ENCODE measurements around the gene RASGRP4. TPM values are rescaled to one million over a fixed set of nuclear protein-coding genes. Genes with fewer than 3 reads are reported as not detected.

Gene RASGRP4
- total RNA-seq, 2 experiments from 2014 or later, result 0.22 to 0.23 TPM

GRCh38 chr19:38391911-38392464 lies 34.0 kb downstream of the RASGRP4 start:
- no peak overlapping the region for H3K27ac Mint-ChIP-seq
- H3K27me3 Mint-ChIP-seq, result peaks cover 41% of the 10 kb centered on the region
- no peak for DNase-seq
- H3K4me1 Mint-ChIP-seq, result peaks cover 27% of the 10 kb centered on the region
- no peaks in the 10 kb centered on the region for H3K9me3 Mint-ChIP-seq
- no peak overlapping the region for H3K4me3 Mint-ChIP-seq
- H3K36me3 Mint-ChIP-seq, result peaks cover 5% of the 10 kb centered on the region

DNA sequence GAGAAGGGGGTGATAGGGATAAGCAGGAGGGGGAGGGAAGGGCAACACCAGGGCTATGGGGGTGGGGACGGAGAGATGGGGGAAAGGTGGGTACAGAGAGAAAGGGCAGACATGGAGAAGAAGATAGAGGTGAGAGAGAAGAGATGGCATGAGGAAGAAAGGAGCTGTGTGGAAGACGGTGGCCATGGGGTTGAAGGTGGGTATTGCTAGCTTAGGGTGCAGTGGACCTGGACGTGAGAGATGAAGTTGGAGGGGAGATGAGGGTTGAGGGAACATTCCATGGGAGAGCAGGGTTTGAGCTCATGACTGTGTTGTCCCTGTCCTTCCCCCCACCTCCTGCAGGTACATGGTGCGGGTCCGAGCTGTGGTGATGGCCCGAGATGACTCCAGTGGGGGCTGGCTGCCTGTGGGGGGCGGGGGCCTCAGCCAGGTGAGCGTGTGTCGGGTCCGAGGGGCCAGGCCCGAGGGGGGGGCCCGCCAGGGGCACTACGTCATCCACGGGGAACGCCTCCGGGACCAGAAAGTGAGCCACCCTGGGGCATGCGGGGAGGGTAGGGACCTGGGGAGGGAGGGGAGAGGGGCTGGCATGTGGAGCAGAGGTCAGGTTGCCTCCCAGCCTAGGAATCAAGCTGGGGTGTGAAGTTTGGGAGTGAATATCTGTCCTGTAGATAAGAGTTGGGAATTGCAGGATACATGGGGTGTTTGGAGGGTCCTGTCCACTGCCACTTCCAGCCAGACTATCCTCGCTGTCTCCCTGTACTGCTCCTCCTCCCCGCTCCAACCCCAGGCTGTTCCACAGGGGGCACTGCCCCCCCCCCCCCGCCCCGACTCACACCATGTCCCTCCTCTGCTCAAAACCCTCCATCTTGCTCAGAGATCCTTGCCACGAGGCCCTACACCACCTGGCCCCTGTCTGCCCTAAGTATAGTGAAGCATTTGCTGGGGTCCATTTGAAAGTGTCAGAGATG lies 35.8 kb downstream of the RASGRP4 start:
- peaks cover 41% of the 10 kb centered on the region for H3K27me3 Mint-ChIP-seq
- peaks cover 5% of the 10 kb centered on the region for H3K36me3 Mint-ChIP-seq
- no peak for DNase-seq
- no peaks in the 10 kb centered on the region for H3K9me3 Mint-ChIP-seq
- H3K4me3 Mint-ChIP-seq, result no peak overlapping the region
- H3K27ac Mint-ChIP-seq, result no peak overlapping the region
- peaks cover 22% of the 10 kb centered on the region for H3K4me1 Mint-ChIP-seq

DNA sequence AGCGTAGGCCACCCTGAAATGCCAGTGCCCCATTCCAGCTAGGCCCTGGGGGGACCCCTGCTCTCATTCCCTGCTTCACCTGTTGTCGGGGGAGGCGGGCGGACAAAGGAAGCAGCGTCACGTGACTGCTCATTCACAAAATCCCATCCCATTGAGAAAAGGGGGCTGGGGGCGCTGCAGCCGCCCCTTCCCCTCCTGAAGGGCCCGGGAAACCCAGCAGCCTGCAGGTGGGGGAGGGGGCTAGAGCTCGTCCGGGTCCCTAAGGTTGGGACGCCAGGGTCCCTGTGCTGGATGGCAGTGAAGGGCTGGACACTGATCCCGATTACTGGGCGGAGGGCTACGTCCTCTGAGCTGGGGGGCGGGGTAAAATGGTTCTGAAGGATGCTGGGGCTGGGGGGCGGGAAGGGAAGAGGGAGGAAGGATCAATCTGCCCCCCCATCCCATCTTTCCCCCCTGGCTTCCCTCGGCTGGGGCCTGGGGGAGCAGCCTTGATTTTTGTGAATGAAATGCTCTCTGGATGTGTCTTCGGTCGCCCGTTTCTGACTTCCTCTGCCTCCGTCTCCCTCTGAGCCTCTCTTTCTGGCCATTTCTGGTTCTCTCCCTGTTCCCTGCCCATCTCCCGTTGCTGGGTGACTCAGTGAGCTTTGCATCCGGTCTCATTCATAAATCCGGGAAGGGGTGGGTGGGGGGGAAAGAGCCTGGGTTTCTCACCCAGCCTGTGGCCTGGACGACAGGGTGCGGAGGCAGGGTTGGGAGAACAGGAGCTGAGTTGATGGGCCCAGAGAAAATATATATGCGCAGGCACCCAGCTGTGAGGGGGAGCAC lies 36.7 kb downstream of the RASGRP4 start:
- Mint-ChIP-seq H3K9me3 (no peaks in the 10 kb centered on the region), H3K36me3 (peaks cover 15% of the 10 kb centered on the region), H3K4me1 (peaks cover 20% of the 10 kb centered on the region), H3K27me3 (peaks cover 49% of the 10 kb centered on the region), H3K4me3 (peak overlapping the region; percentile 19), H3K27ac (no peak overlapping the region)
- no peak for DNase-seq

DNA sequence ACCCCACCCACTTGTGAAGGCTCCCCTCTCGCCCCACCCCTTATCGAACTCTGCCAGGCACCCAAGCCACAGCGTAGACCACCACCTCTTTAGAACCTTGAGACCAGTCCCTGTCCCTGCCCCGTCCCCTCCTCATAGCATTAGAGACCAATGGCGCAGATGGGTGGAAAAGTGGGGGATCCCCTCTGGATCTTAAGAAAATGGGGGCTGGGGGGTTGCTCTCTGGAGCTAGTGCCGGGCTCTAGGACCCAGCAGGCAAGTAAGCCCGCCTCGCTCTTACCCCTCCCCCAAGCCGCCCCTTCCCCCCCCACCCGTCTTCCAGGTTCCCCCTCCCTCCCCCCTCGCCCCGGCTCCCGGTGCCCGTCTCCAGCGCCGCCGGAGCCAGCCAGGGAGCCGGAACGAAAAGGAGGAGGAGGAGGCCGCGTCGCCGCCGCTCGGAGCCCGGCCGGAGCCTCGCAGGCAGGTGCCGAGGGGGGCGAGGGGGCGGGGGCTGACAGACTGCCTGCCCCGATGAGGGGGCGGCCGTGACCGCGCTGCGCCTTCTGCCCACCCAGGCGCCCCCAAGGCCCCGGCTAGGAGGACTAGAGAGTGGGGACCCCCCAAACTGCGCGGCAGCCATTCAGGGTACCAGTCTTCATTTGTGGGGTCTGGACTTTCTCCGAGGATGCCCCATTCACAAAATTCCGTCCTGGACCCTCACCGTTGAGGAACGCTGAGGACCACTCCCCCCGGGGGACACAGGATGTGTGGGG lies 37.5 kb downstream of the RASGRP4 start, which contains the start of gene SPRED3:
Gene SPRED3, plus strand, starts transcription at position 349 of the 752 bp plus-strand sequence. CDS start 1,606 bp downstream, outside the sequence.
- no peaks in the 10 kb centered on the region for H3K9me3 Mint-ChIP-seq
- H3K27ac Mint-ChIP-seq, result no peak within 1 kb of the TSS
- peaks cover 51% of the 10 kb centered on the region for H3K27me3 Mint-ChIP-seq
- H3K4me3 Mint-ChIP-seq, result peak within 1 kb of the TSS; percentile 80
- peaks cover 20% of the 10 kb centered on the region for H3K36me3 Mint-ChIP-seq
- no peak for DNase-seq
- peaks cover 18% of the 10 kb centered on the region for H3K4me1 Mint-ChIP-seq

- H3K27me3 Mint-ChIP-seq, result peaks cover 51% of the 10 kb centered on the region
- no peak within 1 kb of the TSS for H3K27ac Mint-ChIP-seq
- H3K9me3 Mint-ChIP-seq, result no peaks in the 10 kb centered on the region
- peaks cover 26% of the 10 kb centered on the region for H3K36me3 Mint-ChIP-seq
- peak; percentile 77 for DNase-seq
- H3K4me3 Mint-ChIP-seq, result peak within 1 kb of the TSS; percentile 80
- peaks cover 18% of the 10 kb centered on the region for H3K4me1 Mint-ChIP-seq
These were observed 38.3 kb downstream of the RASGRP4 start, which contains the start of gene GGN for GRCh38 chr19:38387550-38388348. Gene GGN (minus strand): TSS chr19:38388034. CDS start chr19:38387261, 773 bp downstream.

DNA sequence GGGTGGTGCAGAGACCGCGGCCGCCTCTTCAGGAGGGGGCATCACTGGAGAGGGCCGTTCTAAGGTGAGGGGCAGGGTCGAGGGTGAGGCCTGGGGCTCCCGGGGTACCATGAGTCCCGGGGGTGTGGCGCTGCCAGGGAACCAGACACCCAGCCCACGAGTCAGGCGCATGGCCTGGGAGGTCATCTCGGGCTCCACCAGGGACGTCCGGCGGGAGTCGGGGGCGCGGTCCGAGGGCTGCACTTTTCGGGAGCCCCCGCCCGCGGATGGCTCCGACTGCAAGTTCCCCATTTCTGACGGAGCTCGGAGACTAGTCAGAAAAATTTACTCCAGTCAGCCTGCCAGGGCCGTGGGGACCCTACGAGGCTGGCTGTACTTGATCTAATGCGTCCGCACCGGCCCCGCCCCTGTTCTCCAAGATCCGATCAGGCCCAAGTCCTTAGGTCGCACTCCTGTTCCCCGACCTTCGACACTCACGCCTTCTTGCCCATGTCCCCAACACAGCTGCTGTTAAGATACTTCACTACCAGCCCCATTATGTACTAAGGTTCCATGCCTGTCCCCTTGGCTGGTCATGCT lies 39.0 kb downstream of the RASGRP4 start:
- peaks cover 33% of the 10 kb centered on the region for H3K36me3 Mint-ChIP-seq
- peak overlapping the region; percentile 68 for H3K4me3 Mint-ChIP-seq
- peaks cover 18% of the 10 kb centered on the region for H3K4me1 Mint-ChIP-seq
- H3K27me3 Mint-ChIP-seq, result peaks cover 51% of the 10 kb centered on the region
- H3K27ac Mint-ChIP-seq, result no peak overlapping the region
- H3K9me3 Mint-ChIP-seq, result no peaks in the 10 kb centered on the region
- DNase-seq, result no peak

- Mint-ChIP-seq H3K4me3 (no peak overlapping the region), H3K27ac (no peak overlapping the region), H3K36me3 (peaks cover 39% of the 10 kb centered on the region), H3K9me3 (no peaks in the 10 kb centered on the region), H3K27me3 (peaks cover 49% of the 10 kb centered on the region), H3K4me1 (peaks cover 18% of the 10 kb centered on the region)
- DNase-seq, result no peak
These were observed 39.6 kb downstream of the RASGRP4 start for GRCh38 chr19:38386300-38386970.

GRCh38 chr19:38385804-38386257 lies 40.2 kb downstream of the RASGRP4 start:
- H3K4me3 Mint-ChIP-seq, result no peak overlapping the region
- H3K27me3 Mint-ChIP-seq, result peaks cover 43% of the 10 kb centered on the region
- peaks cover 44% of the 10 kb centered on the region for H3K36me3 Mint-ChIP-seq
- no peak overlapping the region for H3K27ac Mint-ChIP-seq
- no peaks in the 10 kb centered on the region for H3K9me3 Mint-ChIP-seq
- DNase-seq, result no peak
- peaks cover 18% of the 10 kb centered on the region for H3K4me1 Mint-ChIP-seq

DNA sequence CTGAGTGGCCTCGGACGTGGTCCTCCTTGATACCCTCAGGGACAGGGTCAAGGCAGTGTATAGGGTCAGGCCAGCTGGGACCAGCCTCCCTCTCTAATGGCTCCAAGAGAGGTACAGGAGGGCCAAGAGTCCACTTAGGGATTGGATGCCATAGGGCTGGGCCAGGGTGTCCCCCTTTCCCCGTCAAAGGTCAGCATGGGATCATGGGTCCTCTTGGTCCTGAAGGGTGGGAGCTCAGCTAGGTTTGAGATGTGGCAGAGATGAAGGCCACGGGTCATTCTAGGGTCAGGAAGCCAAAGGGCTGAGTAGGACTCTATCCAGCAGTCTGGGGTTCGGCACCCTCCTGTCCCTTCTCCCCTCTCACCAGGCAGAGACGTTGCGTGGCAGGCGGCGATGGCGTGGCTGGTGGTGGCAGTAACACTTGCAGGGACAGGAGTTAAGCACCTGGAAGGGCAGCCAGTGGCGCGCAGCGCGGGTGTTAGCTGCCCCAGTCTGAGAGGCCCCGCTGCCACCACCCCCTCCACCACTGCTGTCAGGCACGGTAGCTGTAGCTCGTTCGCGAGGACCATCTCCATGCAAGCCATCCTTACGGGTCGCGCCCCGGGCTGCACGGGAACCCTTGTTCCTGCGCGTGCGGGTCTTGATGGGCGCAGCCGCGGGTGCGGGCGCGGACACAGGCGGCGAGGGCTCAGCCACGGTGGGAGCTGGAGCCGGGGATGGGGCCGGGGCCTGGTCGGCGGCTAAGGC lies 40.8 kb downstream of the RASGRP4 start:
- H3K36me3 Mint-ChIP-seq, result peaks cover 46% of the 10 kb centered on the region
- no peak overlapping the region for H3K27ac Mint-ChIP-seq
- no peak overlapping the region for H3K4me3 Mint-ChIP-seq
- H3K27me3 Mint-ChIP-seq, result peaks cover 37% of the 10 kb centered on the region
- peaks cover 18% of the 10 kb centered on the region for H3K4me1 Mint-ChIP-seq
- no peak for DNase-seq
- no peaks in the 10 kb centered on the region for H3K9me3 Mint-ChIP-seq

DNA sequence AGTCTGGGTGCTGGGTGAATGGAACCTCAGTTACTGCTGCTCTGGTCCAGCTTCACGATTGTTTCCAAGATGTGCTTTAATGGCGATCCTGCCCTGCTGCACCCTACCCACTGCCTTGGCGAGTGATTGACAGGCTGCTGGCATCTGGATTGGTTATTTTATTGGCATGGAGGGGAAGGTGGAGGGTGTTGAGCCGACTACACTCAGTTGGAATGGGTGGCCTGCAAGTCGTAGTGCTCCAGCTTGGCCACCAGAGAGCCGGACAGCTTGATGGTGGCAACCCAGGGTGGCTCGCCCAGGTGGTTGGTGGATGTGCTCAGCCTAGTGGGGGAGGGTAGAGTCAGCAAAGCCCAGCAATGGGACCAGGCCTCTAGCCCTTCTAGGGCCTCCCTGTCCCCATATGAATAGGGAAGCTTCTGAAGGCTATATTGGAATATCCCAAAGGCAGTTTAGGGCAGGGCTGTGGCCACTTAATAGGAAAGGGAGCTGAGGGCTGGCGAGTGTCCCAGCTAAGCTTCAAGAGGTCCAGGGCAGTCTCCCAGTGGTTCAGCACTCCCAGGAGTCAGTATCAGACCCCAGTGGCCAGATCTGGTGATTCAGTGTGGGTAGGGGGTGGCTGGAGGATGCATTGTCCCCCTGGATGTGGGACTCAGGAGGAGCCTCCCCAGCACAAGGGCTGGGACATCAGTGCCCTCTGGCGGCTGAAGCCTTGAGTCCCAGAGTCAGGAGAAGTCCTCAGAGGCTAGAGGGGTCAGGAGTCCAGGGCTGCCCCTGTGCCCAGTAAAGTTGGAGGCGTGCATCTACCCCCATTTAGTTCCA lies 41.6 kb downstream of the RASGRP4 start:
- Mint-ChIP-seq H3K4me1 (peaks cover 16% of the 10 kb centered on the region), H3K9me3 (no peaks in the 10 kb centered on the region), H3K4me3 (no peak overlapping the region), H3K27ac (peak overlapping the region; percentile 43), H3K27me3 (peaks cover 29% of the 10 kb centered on the region), H3K36me3 (peaks cover 52% of the 10 kb centered on the region)
- DNase-seq, result no peak

DNA sequence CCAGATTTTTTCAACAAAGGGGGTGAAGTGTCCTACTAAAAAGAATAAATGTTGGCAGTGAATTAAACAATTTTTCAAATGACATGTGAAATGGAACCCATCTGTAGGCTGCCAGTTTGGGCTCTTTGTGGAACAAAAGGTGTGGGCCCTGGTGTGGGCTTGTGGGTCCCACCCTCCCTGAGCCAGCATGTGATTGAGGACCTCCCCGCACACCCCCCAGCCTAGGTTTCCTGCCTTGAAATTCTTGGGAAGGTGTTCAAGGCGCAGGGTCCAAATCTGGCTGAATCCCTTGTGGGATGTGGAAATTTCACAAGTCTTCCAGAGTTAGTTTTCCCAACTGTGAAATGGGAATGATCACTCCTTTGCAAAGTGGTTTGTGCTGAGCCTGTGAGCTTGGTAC lies 42.3 kb downstream of the RASGRP4 start:
- Mint-ChIP-seq H3K4me1 (peaks cover 14% of the 10 kb centered on the region), H3K27ac (no peak overlapping the region), H3K36me3 (peaks cover 58% of the 10 kb centered on the region), H3K9me3 (no peaks in the 10 kb centered on the region), H3K27me3 (peaks cover 27% of the 10 kb centered on the region), H3K4me3 (no peak overlapping the region)
- no peak for DNase-seq

- H3K27me3 Mint-ChIP-seq, result peaks cover 24% of the 10 kb centered on the region
- H3K27ac Mint-ChIP-seq, result no peak overlapping the region
- H3K4me3 Mint-ChIP-seq, result no peak overlapping the region
- DNase-seq, result no peak
- peaks cover 12% of the 10 kb centered on the region for H3K4me1 Mint-ChIP-seq
- H3K9me3 Mint-ChIP-seq, result no peaks in the 10 kb centered on the region
- peaks cover 58% of the 10 kb centered on the region for H3K36me3 Mint-ChIP-seq
These were observed 42.8 kb downstream of the RASGRP4 start for GRCh38 chr19:38383184-38383583.

Data from activated naive CD8-positive, alpha-beta T cell treated with anti-CD3 and anti-CD28 coated beads for 36 hours (primary cell).